ENCODE data around the gene RALGAPA2.

DNA sequence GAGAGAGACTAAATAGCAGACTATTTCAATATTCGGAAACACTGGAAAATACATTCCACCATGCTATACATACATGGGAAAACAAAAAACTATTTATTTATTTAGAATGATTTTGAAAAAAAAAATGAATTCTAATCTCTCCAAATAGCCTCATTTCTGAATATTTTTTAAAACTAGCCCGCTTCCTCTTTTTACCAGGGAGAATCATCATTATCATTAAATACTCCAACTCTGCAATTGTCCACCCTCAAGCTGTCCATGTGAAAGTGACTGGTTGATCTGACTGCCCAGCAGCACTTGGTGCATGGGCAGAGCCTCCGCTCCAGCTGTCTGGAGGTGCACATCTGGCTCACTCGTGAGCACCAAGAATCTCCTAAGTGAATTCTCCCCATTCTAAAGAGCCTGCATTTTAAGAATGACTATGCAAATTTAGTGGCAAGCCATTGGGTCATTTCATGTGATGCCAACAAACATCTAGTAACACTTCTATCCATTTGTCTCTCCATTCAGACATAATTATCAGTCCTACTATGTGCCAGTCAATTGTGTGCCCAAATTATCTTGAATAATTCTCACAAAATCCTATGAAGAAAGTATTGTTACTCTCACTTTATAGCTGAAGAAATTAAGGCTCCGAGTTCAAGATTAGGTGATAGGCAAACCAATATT is 279.7 kb downstream of the RALGAPA2 start:
- no peak for TF ChIP-seq POLR2AphosphoS5 (IDR thresholded peaks at IDR 0.05; ENCODE audit: insufficient read depth, low read depth, low read length)
- TF ChIP-seq, protein P1, sequence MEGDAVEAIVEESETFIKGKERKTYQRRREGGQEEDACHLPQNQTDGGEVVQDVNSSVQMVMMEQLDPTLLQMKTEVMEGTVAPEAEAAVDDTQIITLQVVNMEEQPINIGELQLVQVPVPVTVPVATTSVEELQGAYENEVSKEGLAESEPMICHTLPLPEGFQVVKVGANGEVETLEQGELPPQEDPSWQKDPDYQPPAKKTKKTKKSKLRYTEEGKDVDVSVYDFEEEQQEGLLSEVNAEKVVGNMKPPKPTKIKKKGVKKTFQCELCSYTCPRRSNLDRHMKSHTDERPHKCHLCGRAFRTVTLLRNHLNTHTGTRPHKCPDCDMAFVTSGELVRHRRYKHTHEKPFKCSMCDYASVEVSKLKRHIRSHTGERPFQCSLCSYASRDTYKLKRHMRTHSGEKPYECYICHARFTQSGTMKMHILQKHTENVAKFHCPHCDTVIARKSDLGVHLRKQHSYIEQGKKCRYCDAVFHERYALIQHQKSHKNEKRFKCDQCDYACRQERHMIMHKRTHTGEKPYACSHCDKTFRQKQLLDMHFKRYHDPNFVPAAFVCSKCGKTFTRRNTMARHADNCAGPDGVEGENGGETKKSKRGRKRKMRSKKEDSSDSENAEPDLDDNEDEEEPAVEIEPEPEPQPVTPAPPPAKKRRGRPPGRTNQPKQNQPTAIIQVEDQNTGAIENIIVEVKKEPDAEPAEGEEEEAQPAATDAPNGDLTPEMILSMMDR (IDR thresholded peaks at IDR 0.05; ENCODE audit: extremely low read depth in 1 of 2, insufficient read depth in 1 of 2, low read depth in 1 of 2, low read length in 2 of 2): no peak
- TF ChIP-seq, protein P2, sequence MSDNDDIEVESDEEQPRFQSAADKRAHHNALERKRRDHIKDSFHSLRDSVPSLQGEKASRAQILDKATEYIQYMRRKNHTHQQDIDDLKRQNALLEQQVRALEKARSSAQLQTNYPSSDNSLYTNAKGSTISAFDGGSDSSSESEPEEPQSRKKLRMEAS (IDR thresholded peaks at IDR 0.05; ENCODE audit: insufficient read depth, insufficient read length): no peak
- TF ChIP-seq MYC (IDR thresholded peaks at IDR 0.05; ENCODE audit: low read depth, low read length): no peak
- TF ChIP-seq POLR2A (IDR thresholded peaks at IDR 0.05; ENCODE audit: low read depth, low read length): no peak

All from endothelial cell of umbilical vein (primary cell).